ENCODE measurements around the gene TMEM86B.
A peak's percentile ranks its signal among the peaks of the same experiment; 100 is the strongest.

DNA sequence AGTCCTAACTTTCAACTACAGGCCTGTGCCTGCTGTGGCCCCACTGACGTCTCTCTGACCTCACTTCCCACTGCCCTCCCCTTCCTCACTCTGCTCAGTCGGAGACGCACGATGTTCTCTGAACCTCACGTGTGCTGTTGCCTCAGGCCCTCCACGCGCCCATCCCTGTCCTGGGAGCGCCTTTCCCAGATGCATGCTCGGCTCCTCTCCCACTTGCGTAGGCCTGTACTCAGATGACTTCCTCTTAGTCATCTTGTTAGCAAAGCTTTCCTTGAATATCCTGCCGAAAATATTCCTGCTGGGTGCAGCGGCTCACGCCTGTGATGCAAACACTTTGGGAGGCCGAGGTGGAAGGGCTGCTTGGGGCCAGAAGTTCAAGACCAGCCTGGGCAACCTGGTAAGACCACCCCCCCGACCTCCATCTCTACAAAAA lies 39.1 kb downstream of the TMEM86B start:
- TF ChIP-seq CTCF (IDR thresholded peaks at IDR 0.05) (no peak), POLR2A (IDR thresholded peaks at IDR 0.05) (no peak), POLR2AphosphoS5 (IDR thresholded peaks at IDR 0.05) (peak in 2 of 3 donors; percentile 12 to 25), EP300 (IDR thresholded peaks at IDR 0.05; ENCODE audit: low read depth) (no peak)

Data from transverse colon (tissue), 4 donors.